HT1080 (cell line): ENCODE data around the gene TTC39C. TPM values are rescaled to one million over a fixed set of nuclear protein-coding genes. Genes with fewer than 3 reads are reported as not detected.
"Not testable (repeated sequence)": the region's sequence is repeated elsewhere in the genome, so short reads cannot be mapped to it uniquely, and the experiment has no call there.

Source experiments
- DNase-seq: peaks from one replicate; pipeline ENCODE4 v3.0.0-alpha.2; 2015; ENCODE audit warnings: low read depth
- total RNA-seq: library from RNA; depleted of rRNA; stranded (reverse); fragments of >200 nt; shearing (Covaris generic); gene quantifications from 2 replicates; pipeline ENCODE4 v1.2.3, GENCODE V29; 2014

The TTC39C gene
- total RNA-seq, 1 experiment from 2014 or later = 20.4 TPM

DNA sequence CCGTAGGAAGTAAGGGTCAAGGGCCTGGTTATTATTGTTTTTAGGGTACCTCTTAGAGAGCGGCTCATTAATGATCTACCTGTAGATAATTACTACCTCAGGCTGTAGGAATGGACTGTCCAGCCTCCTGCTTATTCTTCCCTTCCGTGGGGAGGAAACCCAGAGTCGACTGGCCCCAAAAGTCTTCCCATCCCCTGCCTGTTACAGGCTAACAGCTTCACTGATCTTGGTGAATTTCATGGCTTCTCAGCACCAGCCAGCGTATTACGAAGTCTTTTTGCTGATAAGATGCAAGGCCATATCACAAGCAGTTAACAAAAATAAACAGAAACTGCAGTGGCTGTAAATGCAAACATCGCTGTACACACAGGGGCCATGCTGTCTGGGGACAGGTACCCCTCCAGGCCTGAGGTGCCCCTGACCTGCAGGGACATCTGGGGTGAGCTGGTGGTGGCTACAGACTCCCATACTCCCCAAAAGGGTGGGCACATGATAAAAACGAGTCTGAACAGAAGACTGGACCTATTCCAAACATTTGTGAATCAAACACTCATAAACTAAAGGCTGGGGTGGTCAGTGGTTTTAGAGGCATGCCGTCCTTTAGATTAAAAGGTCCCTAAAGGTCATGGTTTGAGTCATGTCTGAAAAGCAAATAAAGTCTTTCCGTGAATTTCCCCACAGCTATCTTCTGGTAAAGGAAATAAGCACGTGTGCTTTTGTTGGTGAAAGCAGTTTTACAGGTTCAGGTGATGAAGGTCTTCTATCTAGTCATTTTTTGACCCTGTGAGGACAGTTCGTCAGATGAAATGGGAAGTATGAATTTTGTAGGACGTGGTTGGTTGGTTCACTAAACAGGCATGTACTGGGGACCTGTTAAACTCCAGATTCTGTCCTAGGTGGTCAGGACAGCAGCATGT lies 36.7 kb downstream of the TTC39C start:
- DNase-seq = peak; percentile 22

DNA sequence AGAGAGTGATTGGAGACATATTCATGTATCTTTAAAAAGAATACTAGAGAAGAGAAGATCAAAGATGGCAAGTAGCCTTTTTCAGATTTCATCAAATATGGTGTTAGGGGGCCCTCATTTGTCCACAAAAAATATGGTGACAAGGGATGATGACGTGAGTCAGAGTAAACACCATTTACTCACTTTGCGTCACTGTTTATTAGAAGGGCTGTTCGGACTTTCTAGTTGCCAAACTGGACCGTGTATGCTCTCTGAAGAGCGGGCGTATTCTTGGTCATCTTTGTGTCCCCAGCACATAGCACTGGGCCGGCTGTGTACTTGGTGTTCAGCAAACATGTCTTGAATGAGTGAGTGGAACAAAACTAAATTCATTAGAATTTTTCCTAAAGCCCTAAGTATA lies 37.5 kb downstream of the TTC39C start:
- DNase-seq = no peak

DNA sequence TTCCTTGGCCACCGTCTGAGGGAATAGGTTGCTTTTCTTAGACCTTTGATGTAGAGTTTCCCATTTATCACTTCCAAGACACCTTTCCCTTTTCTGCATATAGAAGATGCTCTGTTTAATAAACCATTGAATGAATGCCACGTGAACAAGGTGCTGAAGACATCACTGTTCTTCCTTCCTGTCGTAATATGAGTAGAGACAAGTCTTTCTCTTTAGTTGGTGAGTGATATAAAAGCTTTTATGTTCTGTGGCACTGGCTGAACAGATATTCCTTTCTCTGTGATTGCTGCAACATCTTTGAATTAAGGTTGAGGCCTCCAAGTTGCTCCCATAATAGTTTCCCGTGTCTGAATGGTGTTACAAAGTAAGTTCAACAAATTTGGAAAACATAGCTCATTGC lies 38.7 kb downstream of the TTC39C start:
- no peak for DNase-seq

GRCh38 chr18:24054130-24054529 lies 39.6 kb downstream of the TTC39C start:
- DNase-seq = peak; percentile 76

- DNase-seq = no peak
Observed at GRCh38 chr18:24055009-24055804, 40.7 kb downstream of the TTC39C start.

GRCh38 chr18:24055878-24056277 lies 41.3 kb downstream of the TTC39C start:
- no peak for DNase-seq

- DNase-seq = no peak
Observed at GRCh38 chr18:24056506-24056905, 42.0 kb downstream of the TTC39C start.

DNA sequence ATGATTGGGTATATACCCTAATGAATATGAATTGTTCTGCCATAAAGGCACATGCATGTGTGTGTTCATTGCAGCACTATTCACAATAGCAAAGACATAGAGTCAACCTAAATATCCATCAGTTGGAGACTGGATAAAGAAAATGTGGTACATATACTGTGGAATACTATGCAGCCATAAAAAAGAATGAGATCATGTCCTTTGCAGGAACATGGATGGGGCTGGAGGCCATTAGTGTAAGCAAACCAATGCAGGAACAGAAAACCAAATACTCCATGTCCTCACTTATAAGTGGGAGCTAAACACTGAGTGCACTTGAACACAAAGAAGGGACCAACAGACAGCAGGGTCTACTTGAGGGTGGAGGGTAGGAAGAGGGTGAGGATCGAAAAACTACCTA lies 43.2 kb downstream of the TTC39C start:
- DNase-seq = no peak

- not testable (repeated sequence) for DNase-seq
Observed at GRCh38 chr18:24059385-24059784, 44.8 kb downstream of the TTC39C start.

- DNase-seq = no peak
Observed at GRCh38 chr18:24060644-24061043, 46.1 kb downstream of the TTC39C start.

- peak; percentile 76 for DNase-seq
Observed at GRCh38 chr18:24063121-24063731, 48.7 kb downstream of the TTC39C start.

- peak; percentile 81 for DNase-seq
Observed at GRCh38 chr18:24064391-24065100, 50.0 kb downstream of the TTC39C start.

DNA sequence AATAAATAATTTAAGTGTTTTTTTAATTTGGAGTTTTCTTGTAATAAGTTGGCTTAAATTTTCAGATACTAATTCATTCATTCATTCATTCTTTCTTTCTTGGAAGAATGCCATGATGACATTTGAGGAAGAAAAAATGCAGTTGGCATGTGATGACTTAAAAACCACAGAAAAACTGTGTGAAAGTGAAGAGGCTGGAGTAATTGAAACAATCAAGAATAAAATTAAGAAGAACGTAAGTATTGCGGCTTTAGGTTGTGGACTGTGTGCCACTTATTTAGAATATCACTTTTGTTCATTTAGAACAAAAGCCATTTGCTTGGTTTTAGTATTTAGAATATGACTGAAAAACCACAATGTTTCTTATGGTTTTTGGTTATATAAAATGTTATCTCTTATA lies 51.4 kb downstream of the TTC39C start:
- DNase-seq = no peak

- DNase-seq = no peak
Observed at GRCh38 chr18:24068945-24069693, 54.6 kb downstream of the TTC39C start.

- DNase-seq = no peak
Observed at GRCh38 chr18:24071029-24071428, 56.5 kb downstream of the TTC39C start.

DNA sequence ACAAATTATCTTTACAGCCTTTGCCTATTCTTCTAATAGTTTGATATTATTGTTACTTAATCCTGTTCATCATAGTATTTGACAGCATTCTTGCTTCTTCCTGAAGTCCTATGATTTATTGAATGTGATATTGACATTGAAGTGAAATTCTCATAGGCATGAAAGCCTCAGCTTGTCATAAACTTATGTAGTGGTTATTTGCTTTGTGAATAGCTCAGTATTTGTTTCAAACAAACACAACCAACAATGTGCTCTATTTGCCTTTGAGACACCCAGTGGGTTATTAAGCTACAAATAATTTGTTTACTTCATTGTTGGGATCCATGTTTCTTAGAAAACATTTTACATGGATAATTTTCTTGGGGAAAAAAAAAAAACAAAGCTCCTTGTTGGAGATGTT lies 57.2 kb downstream of the TTC39C start:
- no peak for DNase-seq

GRCh38 chr18:24072743-24073142 lies 58.2 kb downstream of the TTC39C start:
- no peak for DNase-seq

- no peak for DNase-seq
Observed at GRCh38 chr18:24073791-24074190, 59.2 kb downstream of the TTC39C start.

DNA sequence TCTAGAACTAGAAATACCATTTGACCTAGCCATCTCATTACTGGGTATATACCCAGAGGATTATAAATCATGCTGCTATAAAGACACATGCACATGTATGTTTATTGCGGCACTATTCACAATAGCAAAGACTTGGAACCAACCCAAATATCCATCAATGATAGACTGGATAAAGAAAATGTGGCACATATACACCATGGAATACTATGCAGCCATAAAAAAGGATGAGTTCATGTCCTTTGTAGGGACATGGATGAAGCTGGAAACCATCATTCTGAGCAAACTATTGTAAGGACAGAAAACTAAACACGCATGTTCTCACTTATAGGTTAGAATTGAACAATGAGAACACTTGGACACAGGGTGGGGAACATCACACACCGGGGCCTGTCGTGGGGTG lies 60.2 kb downstream of the TTC39C start:
- not testable (repeated sequence) for DNase-seq

GRCh38 chr18:24075767-24076597 lies 61.4 kb downstream of the TTC39C start:
- peak; percentile 98 for DNase-seq
